Measurements from ENCODE around the gene B3GAT1. TPM values are rescaled to one million over a fixed set of nuclear protein-coding genes. Genes with fewer than 3 reads are reported as not detected.

The B3GAT1 gene
- total and polyA plus RNA-seq, 2 of the 13 experiments (the other 11 are each of a cell fraction or from before 2014, with no cell fraction given), result not detected

- no peak for TF ChIP-seq PRDM10 (CRISPR knock-in tag; IDR thresholded peaks at IDR 0.05; ENCODE audit: low read depth)
- no peak for TF ChIP-seq NCOR1 (IDR thresholded peaks at IDR 0.05; ENCODE audit: borderline replicate concordance, low read length)
- no peak for TF ChIP-seq ELF3 (CRISPR knock-in tag; IDR thresholded peaks at IDR 0.05)
- TF ChIP-seq PAWR (CRISPR knock-in tag; IDR thresholded peaks at IDR 0.05; ENCODE audit: borderline replicate concordance), result no peak
- TF ChIP-seq GLMP (CRISPR knock-in tag; IDR thresholded peaks at IDR 0.05; ENCODE audit: borderline replicate concordance), result no peak
- no peak for TF ChIP-seq ZNF318 (CRISPR knock-in tag; IDR thresholded peaks at IDR 0.05)
- no peak for TF ChIP-seq HOXA9 (CRISPR knock-in tag; IDR thresholded peaks at IDR 0.05; ENCODE audit: borderline replicate concordance)
Measured at GRCh38 chr11:134445601-134446325, 33.7 kb upstream of the B3GAT1 start (continued).
